Astrocyte (in vitro differentiated cells and primary cell): Measurements from ENCODE around the gene BMPER.

Source experiments
- EZH2 ChIP-seq: IDR thresholded peaks from 2 replicates; pipeline ENCODE4 v1.6.1; 2012; ENCODE audit warnings: mild to moderate bottlenecking, low read length, inconsistent platforms; ENCODE audit not compliant: insufficient read depth
- TF ChIP-seq, protein P1 (sequence below): IDR thresholded peaks from 2 replicates; pipeline ENCODE4 v1.5.1; 2011; ENCODE audit warnings: low read depth, mild to moderate bottlenecking, inconsistent platforms, low read length, moderate library complexity; ENCODE audit not compliant: insufficient read depth

- TF ChIP-seq, protein P1, sequence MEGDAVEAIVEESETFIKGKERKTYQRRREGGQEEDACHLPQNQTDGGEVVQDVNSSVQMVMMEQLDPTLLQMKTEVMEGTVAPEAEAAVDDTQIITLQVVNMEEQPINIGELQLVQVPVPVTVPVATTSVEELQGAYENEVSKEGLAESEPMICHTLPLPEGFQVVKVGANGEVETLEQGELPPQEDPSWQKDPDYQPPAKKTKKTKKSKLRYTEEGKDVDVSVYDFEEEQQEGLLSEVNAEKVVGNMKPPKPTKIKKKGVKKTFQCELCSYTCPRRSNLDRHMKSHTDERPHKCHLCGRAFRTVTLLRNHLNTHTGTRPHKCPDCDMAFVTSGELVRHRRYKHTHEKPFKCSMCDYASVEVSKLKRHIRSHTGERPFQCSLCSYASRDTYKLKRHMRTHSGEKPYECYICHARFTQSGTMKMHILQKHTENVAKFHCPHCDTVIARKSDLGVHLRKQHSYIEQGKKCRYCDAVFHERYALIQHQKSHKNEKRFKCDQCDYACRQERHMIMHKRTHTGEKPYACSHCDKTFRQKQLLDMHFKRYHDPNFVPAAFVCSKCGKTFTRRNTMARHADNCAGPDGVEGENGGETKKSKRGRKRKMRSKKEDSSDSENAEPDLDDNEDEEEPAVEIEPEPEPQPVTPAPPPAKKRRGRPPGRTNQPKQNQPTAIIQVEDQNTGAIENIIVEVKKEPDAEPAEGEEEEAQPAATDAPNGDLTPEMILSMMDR, result no peak
- no peak for TF ChIP-seq EZH2
Observed at GRCh38 chr7:33862946-33863814, 42.2 kb upstream of the BMPER start.
